MM.1S (cell line): ENCODE results near the gene WIZ.

ENCODE experiments used
- DNase-seq: peaks from one replicate; pipeline ENCODE4 v3.0.0-alpha.2; 2015
- H2AFZ ChIP-seq: fragments of 300-600 bp; sonication (generic); 2 replicates; pipeline ENCODE4 v1.6.0; 2016; ENCODE audit warnings: antibody characterized with exemption, low read length
- H3F3A ChIP-seq: fragments of 300-600 bp; sonication (generic); 2 replicates; pipeline ENCODE4 v1.6.1; 2016; ENCODE audit warnings: mild to moderate bottlenecking, antibody characterized with exemption, low read length, moderate library complexity, mixed read lengths; ENCODE audit not compliant: insufficient read depth
- H3K27ac ChIP-seq: fragments of 300-600 bp; sonication (generic); 2 replicates; pipeline ENCODE4 v1.5.1; 2016; ENCODE audit warnings: mild to moderate bottlenecking, low read length
- H3K27me3 ChIP-seq: fragments of 300-600 bp; sonication (generic); replicated peaks from 2 replicates; pipeline ENCODE4 v1.6.0; 2016; ENCODE audit warnings: low read length; ENCODE audit not compliant: insufficient read depth
- H3K36me3 ChIP-seq: fragments of 300-600 bp; sonication (generic); replicated peaks from 2 replicates; pipeline ENCODE4 v1.6.1; 2016; ENCODE audit warnings: mild to moderate bottlenecking, low read length, mixed read lengths; ENCODE audit not compliant: insufficient read depth
- H3K4me1 ChIP-seq: fragments of 300-600 bp; sonication (generic); 2 replicates; pipeline ENCODE4 v1.6.1; 2016; ENCODE audit warnings: low read length, mixed read lengths
- H3K4me2 ChIP-seq: fragments of 300-600 bp; sonication (generic); 2 replicates; pipeline ENCODE4 v1.6.0; 2016; ENCODE audit warnings: low read depth, low read length
- H3K4me3 ChIP-seq: fragments of 300-600 bp; sonication (generic); 2 replicates; pipeline ENCODE4 v1.5.1; 2016; ENCODE audit warnings: low read length, mixed read lengths
- H3K79me2 ChIP-seq: fragments of 300-600 bp; sonication (generic); 2 replicates; pipeline ENCODE4 v1.6.1; 2016; ENCODE audit warnings: mixed run types, low read length, mixed read lengths
- H3K9ac ChIP-seq: fragments of 300-600 bp; sonication (generic); 2 replicates; pipeline ENCODE4 v1.6.1; 2016; ENCODE audit warnings: low read length, mixed read lengths
- H3K9me2 ChIP-seq: fragments of 300-600 bp; sonication (generic); replicated peaks from 2 replicates; pipeline ENCODE4 v1.6.1; 2016; ENCODE audit warnings: mild to moderate bottlenecking, low read length, mixed read lengths; ENCODE audit not compliant: insufficient read depth
- H3K9me3 ChIP-seq: fragments of 300-600 bp; sonication (generic); replicated peaks from 2 replicates; pipeline ENCODE4 v1.6.1; 2016; ENCODE audit warnings: mild to moderate bottlenecking, low read length, mixed read lengths; ENCODE audit not compliant: insufficient read depth
- H4K20me1 ChIP-seq: fragments of 300-600 bp; sonication (generic); 2 replicates; pipeline ENCODE4 v1.6.1; 2016; ENCODE audit warnings: mild to moderate bottlenecking, low read length, moderate library complexity, mixed read lengths; ENCODE audit not compliant: insufficient read depth
- EZH2 ChIP-seq: fragments of 300-600 bp; sonication (generic); optimal IDR thresholded peaks from 2 replicates; pipeline ENCODE3; 2017; ENCODE audit warnings: low read depth, mild to moderate bottlenecking, antibody characterized with exemption, low read length, mixed read lengths
- EZH2phosphoT487 ChIP-seq: fragments of 300-600 bp; sonication (generic); IDR thresholded peaks from 2 replicates; pipeline ENCODE4 v1.6.1; 2018; ENCODE audit warnings: antibody characterized with exemption, low read length
- TF ChIP-seq, protein P1 (sequence below): fragments of 300-600 bp; sonication (generic); IDR thresholded peaks from 2 replicates; pipeline ENCODE4 v1.5.1; 2016; ENCODE audit warnings: antibody characterized with exemption, low read length, mixed read lengths

The WIZ gene

GRCh38 chr19:15464394-15465385, 14.9 kb upstream of the WIZ start, which contains the start of gene RASAL3:
TSS of gene RASAL3 (minus strand) at chr19:15464544. CDS start at chr19:15464358, 186 bp downstream.
- peaks cover 48% of the 10 kb centered on the region for H3K79me2 ChIP-seq
- H3K27me3 ChIP-seq, result no peaks in the 10 kb centered on the region
- TF ChIP-seq EZH2 (no peak), EZH2phosphoT487 (no peak)
- TF ChIP-seq, protein P1, sequence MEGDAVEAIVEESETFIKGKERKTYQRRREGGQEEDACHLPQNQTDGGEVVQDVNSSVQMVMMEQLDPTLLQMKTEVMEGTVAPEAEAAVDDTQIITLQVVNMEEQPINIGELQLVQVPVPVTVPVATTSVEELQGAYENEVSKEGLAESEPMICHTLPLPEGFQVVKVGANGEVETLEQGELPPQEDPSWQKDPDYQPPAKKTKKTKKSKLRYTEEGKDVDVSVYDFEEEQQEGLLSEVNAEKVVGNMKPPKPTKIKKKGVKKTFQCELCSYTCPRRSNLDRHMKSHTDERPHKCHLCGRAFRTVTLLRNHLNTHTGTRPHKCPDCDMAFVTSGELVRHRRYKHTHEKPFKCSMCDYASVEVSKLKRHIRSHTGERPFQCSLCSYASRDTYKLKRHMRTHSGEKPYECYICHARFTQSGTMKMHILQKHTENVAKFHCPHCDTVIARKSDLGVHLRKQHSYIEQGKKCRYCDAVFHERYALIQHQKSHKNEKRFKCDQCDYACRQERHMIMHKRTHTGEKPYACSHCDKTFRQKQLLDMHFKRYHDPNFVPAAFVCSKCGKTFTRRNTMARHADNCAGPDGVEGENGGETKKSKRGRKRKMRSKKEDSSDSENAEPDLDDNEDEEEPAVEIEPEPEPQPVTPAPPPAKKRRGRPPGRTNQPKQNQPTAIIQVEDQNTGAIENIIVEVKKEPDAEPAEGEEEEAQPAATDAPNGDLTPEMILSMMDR, result no peak
- H3K9me2 ChIP-seq, result no peaks in the 10 kb centered on the region
- peak within 1 kb of the TSS; percentile 88 for H3K9ac ChIP-seq
- peaks cover 29% of the 10 kb centered on the region for H3F3A ChIP-seq
- peak within 1 kb of the TSS; percentile 77 for H3K4me2 ChIP-seq
- peak; percentile 73 for DNase-seq
- H3K27ac ChIP-seq, result peak within 1 kb of the TSS; percentile 81; the same call in 1 of the 2 replicates
- H4K20me1 ChIP-seq, result no peaks in the 10 kb centered on the region
- H3K36me3 ChIP-seq, result no peaks in the 10 kb centered on the region; the same call in 1 of the 2 replicates
- H2AFZ ChIP-seq, result peak within 1 kb of the TSS; percentile 69
- H3K4me3 ChIP-seq, result peak within 1 kb of the TSS; percentile 84
- peaks cover 24% of the 10 kb centered on the region for H3K4me1 ChIP-seq
- no peaks in the 10 kb centered on the region for H3K9me3 ChIP-seq

DNA sequence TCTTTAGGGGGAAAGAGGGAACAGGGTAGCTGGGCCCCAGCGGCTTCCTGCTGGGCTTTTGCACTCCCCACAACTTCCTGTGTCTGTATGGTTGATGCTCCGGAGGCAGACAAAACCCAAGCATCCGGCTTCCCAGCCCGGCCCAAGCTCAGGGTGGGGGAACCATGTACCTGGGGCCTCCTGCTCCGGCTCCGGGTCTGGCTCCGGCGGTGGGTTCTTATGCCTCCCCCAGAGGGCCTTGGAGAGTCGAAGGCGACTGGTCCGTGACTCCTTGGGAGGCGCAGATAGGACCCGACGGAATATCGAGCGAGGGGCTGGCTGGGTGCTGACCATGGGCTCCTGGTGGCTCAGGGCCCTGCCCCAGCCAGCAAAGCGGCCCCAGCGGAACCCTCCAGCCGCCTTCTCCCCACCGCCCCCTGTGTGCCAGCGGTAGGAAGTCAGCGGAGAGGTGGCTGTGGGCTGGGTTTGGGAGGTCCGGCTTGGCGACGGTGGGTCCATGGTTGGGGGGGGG, 14.2 kb upstream of the WIZ start:
- TF ChIP-seq EZH2, result no peak
- TF ChIP-seq, protein P1, result no peak; the same call in none of the 2 replicates
- TF ChIP-seq EZH2phosphoT487, result no peak
- Histone ChIP-seq H3K36me3 (no peaks in the 10 kb centered on the region; the same call in 1 of the 2 replicates), H2AFZ (peak overlapping the region; percentile 69), H3K27ac (peak overlapping the region; percentile 81; the same call in 1 of the 2 replicates), H3K9me2 (no peaks in the 10 kb centered on the region), H3K27me3 (no peaks in the 10 kb centered on the region), H4K20me1 (no peaks in the 10 kb centered on the region), H3K9me3 (no peaks in the 10 kb centered on the region), H3K4me3 (peak overlapping the region; percentile 84), H3K4me2 (peak overlapping the region; percentile 77), H3K79me2 (peaks cover 48% of the 10 kb centered on the region), H3K9ac (peak overlapping the region; percentile 88), H3F3A (peaks cover 29% of the 10 kb centered on the region), H3K4me1 (peaks cover 24% of the 10 kb centered on the region)
- DNase-seq, result peak; percentile 76

- no peaks in the 10 kb centered on the region for H3K27me3 ChIP-seq
- TF ChIP-seq EZH2, result no peak
- TF ChIP-seq, protein P1, result no peak
- no peak for TF ChIP-seq EZH2phosphoT487
Observed at GRCh38 chr19:15461694-15462093, 11.9 kb upstream of the WIZ start.

More at GRCh38 chr19:15461694-15462093, 11.9 kb upstream of the WIZ start:
- Histone ChIP-seq H3K9me2 (no peaks in the 10 kb centered on the region), H3K9me3 (no peaks in the 10 kb centered on the region), H3K79me2 (peaks cover 48% of the 10 kb centered on the region), H3K9ac (no peak overlapping the region), H3K4me3 (no peak overlapping the region), H3K4me1 (peaks cover 17% of the 10 kb centered on the region), H3F3A (peaks cover 21% of the 10 kb centered on the region), H2AFZ (no peak overlapping the region), H3K4me2 (no peak overlapping the region), H3K27ac (no peak overlapping the region), H3K36me3 (no peaks in the 10 kb centered on the region; the same call in 1 of the 2 replicates), H4K20me1 (no peaks in the 10 kb centered on the region)
- DNase-seq, result no peak
